MG63 (cell line): Measurements from ENCODE around the gene OR10G3. TPM values are rescaled to one million over a fixed set of nuclear protein-coding genes. Genes with fewer than 3 reads are reported as not detected.
"Not testable (repeated sequence)": the region's sequence is repeated elsewhere in the genome, so short reads cannot be mapped to it uniquely, and the experiment has no call there.

Experiments used
- DNase-seq: peaks from one replicate; pipeline ENCODE4 v3.0.0-alpha.2; 2020
- H3K27me3 ChIP-seq: fragments of 250-450 bp; sonication (Bioruptor Pico); 2 replicates; pipeline ENCODE4 v1.5.1; 2020; ENCODE audit warnings: mild to moderate bottlenecking, moderate library complexity
- H3K36me3 ChIP-seq: fragments of 250-450 bp; sonication (Bioruptor Pico); 2 replicates; pipeline ENCODE4 v1.5.1; 2020; ENCODE audit warnings: mild to moderate bottlenecking, moderate library complexity
- H3K4me3 ChIP-seq: fragments of 250-450 bp; sonication (Bioruptor Pico); 2 replicates; pipeline ENCODE4 v1.5.1; 2020; ENCODE audit warnings: mild to moderate bottlenecking, moderate library complexity
- H3K9me3 ChIP-seq: fragments of 250-450 bp; sonication (Bioruptor Pico); 2 replicates; pipeline ENCODE4 v1.5.1; 2020; ENCODE audit warnings: mild to moderate bottlenecking, moderate library complexity
- total RNA-seq: library from RNA; depleted of rRNA; stranded (reverse); fragments of >200 nt; shearing (Covaris generic); gene quantifications from 2 replicates; pipeline ENCODE4 v1.2.3, GENCODE V29; 2014; ENCODE audit warnings: low replicate concordance; rRNA removed

OR10G3 gene
- total RNA-seq, result not detected in 2 replicates

DNA sequence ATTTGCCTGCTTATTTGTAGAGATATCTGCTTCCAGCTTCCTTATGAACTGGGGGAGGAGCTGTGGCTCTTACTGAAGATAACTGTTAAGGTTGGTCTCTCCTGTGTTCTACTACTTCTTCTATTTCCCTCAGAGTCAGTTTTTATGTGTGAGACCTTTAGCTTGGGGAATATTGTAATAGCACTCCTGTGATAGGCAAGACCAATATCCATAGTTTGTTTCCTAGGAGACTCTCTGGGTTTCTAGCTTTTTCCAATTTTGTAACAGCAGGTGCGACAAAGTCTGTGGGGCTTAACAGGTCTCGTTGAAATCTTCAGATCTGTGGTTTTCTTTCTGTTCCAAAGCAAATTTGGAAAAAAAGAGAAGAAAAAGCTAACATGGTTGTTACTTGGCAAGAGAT, at the start of gene OR10G3:
Gene OR10G3, minus strand, starts transcription at position 101 of the 400 bp plus-strand sequence. CDS start 9,332 bp downstream, outside the sequence.
- H3K9me3 ChIP-seq, result no peaks in the 10 kb centered on the region
- no peaks in the 10 kb centered on the region for H3K36me3 ChIP-seq

DNA sequence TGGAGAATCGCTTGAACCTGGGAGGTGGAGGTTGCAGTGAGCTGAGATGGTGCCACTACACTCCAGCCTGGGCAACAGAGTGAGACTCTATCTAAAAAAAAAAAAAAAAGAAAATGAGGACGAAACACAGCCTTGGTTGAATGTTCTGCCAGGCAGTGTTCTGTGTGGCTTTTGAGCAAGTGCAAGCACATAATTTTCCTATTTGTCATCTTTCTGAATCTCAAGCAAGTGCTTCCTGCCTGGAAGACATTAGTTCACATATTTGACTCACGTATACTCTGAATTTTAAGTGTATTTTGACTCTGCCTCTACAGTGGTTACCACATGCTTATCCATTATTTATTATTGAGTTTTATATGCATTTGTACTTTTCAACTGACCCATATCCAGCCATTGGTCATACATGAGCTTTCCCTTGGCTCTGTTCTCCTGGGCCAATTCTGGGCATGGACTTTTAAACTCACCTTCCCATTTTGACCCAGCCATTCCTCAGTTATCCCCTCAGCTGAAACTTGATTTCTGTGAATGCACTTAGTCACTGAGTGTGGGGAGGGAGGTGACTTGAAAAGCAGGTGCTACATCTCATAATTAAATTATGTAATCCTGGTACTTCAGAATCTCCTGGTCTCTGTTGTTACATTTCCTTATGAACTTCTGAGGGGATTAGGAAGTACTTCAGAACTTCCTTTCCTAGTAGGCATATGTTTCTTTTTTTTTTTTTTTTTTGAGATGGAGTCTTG, 46.8 kb upstream of the OR10G3 start:
- DNase-seq, result no peak
- H3K27me3 ChIP-seq, result no peaks in the 10 kb centered on the region
- no peak overlapping the region for H3K4me3 ChIP-seq
- H3K36me3 ChIP-seq, result no peaks in the 10 kb centered on the region
- H3K9me3 ChIP-seq, result no peaks in the 10 kb centered on the region

More for the DNA sequence above, at the start of gene OR10G3:
- Histone ChIP-seq H3K4me3 (no peak within 1 kb of the TSS), H3K27me3 (no peaks in the 10 kb centered on the region)
- DNase-seq, result no peak

DNA sequence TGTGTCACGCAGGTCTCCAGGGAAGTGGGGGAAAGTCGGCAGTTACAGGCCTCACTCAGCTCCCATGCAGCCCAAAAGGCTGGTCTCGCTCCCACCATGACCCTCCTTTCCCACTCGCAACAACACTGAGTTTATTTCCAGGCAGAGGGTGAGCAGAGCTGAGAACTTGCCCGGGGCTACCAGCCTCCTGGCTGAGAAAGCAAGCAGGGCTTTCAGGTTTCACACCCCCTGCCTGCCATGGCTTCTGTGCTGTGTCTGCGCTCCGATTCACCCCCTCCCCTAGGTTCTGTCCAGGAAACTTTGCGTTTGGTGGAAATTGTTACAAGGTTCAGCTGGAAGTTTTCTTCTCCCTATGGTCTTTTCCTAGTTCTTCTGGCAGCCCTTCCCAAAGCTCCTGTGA, 37.7 kb upstream of the OR10G3 start:
- no peak for DNase-seq
- no peaks in the 10 kb centered on the region for H3K9me3 ChIP-seq

DNA sequence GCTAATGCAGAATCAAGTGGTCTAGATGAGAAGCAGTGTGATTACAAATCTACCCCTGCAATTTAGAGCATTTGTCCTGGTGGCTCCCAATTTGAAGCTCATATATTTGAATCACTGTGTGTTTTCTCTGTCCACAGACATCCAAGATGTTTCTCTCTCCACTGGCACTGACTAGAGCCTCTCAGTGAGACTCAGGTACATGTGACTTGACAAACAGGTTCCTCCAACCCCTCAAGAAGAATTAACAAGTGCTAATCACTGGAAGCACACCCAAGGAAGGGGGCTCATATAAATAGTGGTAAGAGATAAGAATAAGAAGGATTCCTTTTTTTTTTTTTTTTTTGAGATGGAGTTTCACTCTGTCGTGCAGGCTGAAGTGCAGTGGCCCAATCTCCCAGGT, 34.4 kb upstream of the OR10G3 start:
- Histone ChIP-seq H3K4me3 (no peak overlapping the region), H3K27me3 (peaks cover 3% of the 10 kb centered on the region; the same call in 1 of the 2 replicates), H3K36me3 (no peaks in the 10 kb centered on the region), H3K9me3 (no peaks in the 10 kb centered on the region)
- DNase-seq, result no peak

More for the DNA sequence above, 37.7 kb upstream of the OR10G3 start:
- Histone ChIP-seq H3K4me3 (no peak overlapping the region), H3K27me3 (peaks cover 3% of the 10 kb centered on the region; the same call in 1 of the 2 replicates), H3K36me3 (no peaks in the 10 kb centered on the region)

DNA sequence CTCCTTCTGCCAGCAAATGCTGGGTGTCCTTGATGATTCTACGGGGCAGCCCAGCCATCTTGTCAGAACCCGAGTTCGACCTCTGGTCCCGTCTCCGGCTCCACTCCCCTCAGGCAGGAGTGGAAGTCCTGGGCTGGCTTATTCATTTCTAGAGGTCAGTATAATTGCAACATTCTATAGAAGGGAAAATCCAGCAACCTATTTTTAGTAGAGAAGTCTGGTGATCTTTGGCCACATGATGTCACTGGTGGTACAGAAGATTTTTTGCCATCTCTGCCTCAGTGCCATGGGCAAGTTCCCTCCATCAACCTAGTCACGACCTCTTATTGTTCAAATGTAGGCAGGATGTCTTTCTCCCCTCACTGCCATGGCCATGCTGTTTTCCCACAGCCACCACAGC, 32.4 kb upstream of the OR10G3 start:
- H3K27me3 ChIP-seq, result peaks cover 3% of the 10 kb centered on the region; the same call in 1 of the 2 replicates
- no peak for DNase-seq
- no peaks in the 10 kb centered on the region for H3K9me3 ChIP-seq
- H3K4me3 ChIP-seq, result no peak overlapping the region
- no peaks in the 10 kb centered on the region for H3K36me3 ChIP-seq

GRCh38 chr14:21602181-21602580, 22.3 kb upstream of the OR10G3 start:
- H3K36me3 ChIP-seq, H3K4me3 ChIP-seq, H3K9me3 ChIP-seq, DNase-seq, H3K27me3 ChIP-seq: not testable (repeated sequence)

GRCh38 chr14:21589317-21589716, 9.4 kb upstream of the OR10G3 start:
- H3K27me3 ChIP-seq, result no peaks in the 10 kb centered on the region; the same call in 1 of the 2 replicates
- no peak overlapping the region for H3K4me3 ChIP-seq
- H3K9me3 ChIP-seq, result no peaks in the 10 kb centered on the region
- H3K36me3 ChIP-seq, result no peaks in the 10 kb centered on the region
- DNase-seq, result no peak

- DNase-seq, result peak; percentile 29
- Histone ChIP-seq H3K9me3 (no peaks in the 10 kb centered on the region), H3K36me3 (no peaks in the 10 kb centered on the region), H3K4me3 (no peak overlapping the region), H3K27me3 (no peaks in the 10 kb centered on the region)
Observed at GRCh38 chr14:21575661-21576060, 4.2 kb downstream of the OR10G3 start.

- H3K9me3 ChIP-seq, result no peaks in the 10 kb centered on the region
- no peak overlapping the region for H3K4me3 ChIP-seq
Observed at GRCh38 chr14:21572604-21573003, 7.3 kb downstream of the OR10G3 start.

DNA sequence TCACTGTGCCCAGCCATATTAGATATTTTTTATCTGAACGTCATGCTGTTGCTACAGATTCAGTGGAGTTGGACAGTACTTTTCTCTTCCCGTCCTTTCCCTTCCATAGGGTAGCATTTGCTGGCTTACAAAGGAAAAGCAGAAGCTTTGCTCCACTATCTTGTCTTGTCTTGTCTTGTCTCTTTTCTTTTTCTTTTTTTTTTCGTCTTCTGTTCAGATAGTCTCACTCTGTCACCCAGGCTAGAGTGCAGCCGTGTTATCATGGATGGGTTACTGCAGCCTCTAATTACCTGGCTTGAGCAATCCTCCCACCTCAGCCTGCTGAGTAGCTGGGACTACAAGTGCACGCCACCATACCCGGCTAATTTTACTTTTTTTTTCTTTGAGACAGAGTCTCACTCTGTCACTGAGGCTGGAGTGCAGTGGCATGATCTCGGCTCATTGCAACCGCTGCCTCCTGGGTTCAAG, 21.1 kb downstream of the OR10G3 start:
- Histone ChIP-seq H3K36me3 (no peaks in the 10 kb centered on the region), H3K4me3 (no peak overlapping the region), H3K9me3 (no peaks in the 10 kb centered on the region), H3K27me3 (no peaks in the 10 kb centered on the region)
- no peak for DNase-seq

More at GRCh38 chr14:21572604-21573003, 7.3 kb downstream of the OR10G3 start:
- H3K36me3 ChIP-seq, result no peaks in the 10 kb centered on the region
- DNase-seq, result no peak
- H3K27me3 ChIP-seq, result no peaks in the 10 kb centered on the region

- H3K4me3 ChIP-seq, result no peak overlapping the region
- H3K9me3 ChIP-seq, result no peaks in the 10 kb centered on the region
Observed at GRCh38 chr14:21557084-21557901, 22.6 kb downstream of the OR10G3 start.

DNA sequence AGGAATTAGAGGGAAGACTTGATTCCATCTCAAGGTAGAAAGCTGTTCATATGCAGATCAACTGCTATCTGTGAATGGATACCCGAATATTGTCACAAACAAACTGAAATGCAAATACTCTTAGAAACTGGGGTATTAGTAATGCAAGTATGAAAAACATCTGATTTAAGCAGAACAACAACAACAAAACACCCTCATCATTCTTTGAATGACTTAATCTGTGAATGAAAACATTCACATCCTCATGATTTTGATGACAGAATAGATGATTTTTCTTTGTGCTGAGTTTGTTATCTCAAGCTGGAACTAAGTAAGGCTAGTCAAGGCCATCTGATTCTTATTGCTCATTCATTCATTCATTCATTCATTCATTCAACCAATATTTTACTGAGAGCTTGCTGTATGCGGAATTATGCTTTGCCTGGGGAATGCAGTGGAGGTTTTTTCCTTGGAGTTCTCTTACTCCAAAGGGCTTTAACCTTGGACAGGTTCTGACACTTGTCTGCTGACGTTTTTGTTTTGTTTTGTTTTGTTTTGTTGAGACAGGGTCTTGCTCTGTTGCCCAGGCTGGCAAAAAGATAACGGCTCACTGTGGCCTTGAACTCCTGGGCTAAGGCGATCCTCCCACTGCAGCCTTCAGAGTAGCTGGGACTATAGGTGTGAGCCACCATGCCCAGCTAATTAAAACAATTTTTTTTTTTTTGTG, 23.3 kb downstream of the OR10G3 start:
- Histone ChIP-seq H3K9me3 (no peaks in the 10 kb centered on the region), H3K27me3 (no peaks in the 10 kb centered on the region), H3K4me3 (no peak overlapping the region), H3K36me3 (no peaks in the 10 kb centered on the region)
- DNase-seq, result no peak

More at GRCh38 chr14:21557084-21557901, 22.6 kb downstream of the OR10G3 start:
- peak; percentile 19 for DNase-seq
- Histone ChIP-seq H3K36me3 (no peaks in the 10 kb centered on the region), H3K27me3 (no peaks in the 10 kb centered on the region)

GRCh38 chr14:21553266-21553665, 26.6 kb downstream of the OR10G3 start:
- H3K36me3 ChIP-seq, result no peaks in the 10 kb centered on the region
- no peaks in the 10 kb centered on the region for H3K9me3 ChIP-seq
- no peak overlapping the region for H3K4me3 ChIP-seq
- DNase-seq, result no peak
- H3K27me3 ChIP-seq, result no peaks in the 10 kb centered on the region

- not testable (repeated sequence) for H3K4me3 ChIP-seq, H3K9me3 ChIP-seq
Observed at GRCh38 chr14:21544588-21544987, 35.3 kb downstream of the OR10G3 start.

DNA sequence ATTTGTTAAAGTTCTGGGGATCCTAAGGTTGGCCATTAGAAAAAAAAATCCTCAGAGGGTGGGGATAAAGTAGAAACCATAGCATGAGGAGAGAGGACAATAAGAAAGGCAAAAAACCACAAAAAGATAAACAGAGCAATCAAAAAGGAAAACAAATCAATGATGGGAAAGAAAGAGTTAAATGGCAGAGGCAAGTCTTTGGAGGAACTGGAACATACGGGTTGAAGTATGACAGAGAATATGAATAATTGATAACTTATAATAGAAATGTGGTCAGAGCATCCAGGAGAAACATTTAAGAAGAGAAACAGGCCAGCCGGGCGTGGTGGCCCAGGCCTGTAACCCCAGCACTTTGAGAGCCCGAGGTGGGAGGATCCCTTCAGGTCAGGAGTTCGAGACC, 35.9 kb downstream of the OR10G3 start:
- DNase-seq, result no peak
- no peak overlapping the region for H3K4me3 ChIP-seq
- no peaks in the 10 kb centered on the region for H3K36me3 ChIP-seq
- no peaks in the 10 kb centered on the region for H3K9me3 ChIP-seq
- no peaks in the 10 kb centered on the region for H3K27me3 ChIP-seq

More at GRCh38 chr14:21544588-21544987, 35.3 kb downstream of the OR10G3 start:
- H3K27me3 ChIP-seq, DNase-seq, H3K36me3 ChIP-seq: not testable (repeated sequence)

- Histone ChIP-seq H3K9me3 (no peaks in the 10 kb centered on the region), H3K4me3 (no peak overlapping the region)
- no peak for DNase-seq
Observed at GRCh38 chr14:21543521-21543960, 36.3 kb downstream of the OR10G3 start.

More at GRCh38 chr14:21543521-21543960, 36.3 kb downstream of the OR10G3 start:
- no peaks in the 10 kb centered on the region for H3K27me3 ChIP-seq
- H3K36me3 ChIP-seq, result no peaks in the 10 kb centered on the region
